ENCODE data around the gene TMEM80.

- TF ChIP-seq EZH2 (IDR thresholded peaks at IDR 0.05; ENCODE audit: low read length, unreplicated experiment) (no peak), CTCF (conservative IDR thresholded peaks at IDR 0.05; ENCODE audit: low read depth, low read length) (no peak)
These were observed 34.8 kb upstream of the TMEM80 start for GRCh38 chr11:660681-661444.

Measured in PC-3 (cell line).